ENCODE results near the gene BSCL2.

The BSCL2 gene

DNA sequence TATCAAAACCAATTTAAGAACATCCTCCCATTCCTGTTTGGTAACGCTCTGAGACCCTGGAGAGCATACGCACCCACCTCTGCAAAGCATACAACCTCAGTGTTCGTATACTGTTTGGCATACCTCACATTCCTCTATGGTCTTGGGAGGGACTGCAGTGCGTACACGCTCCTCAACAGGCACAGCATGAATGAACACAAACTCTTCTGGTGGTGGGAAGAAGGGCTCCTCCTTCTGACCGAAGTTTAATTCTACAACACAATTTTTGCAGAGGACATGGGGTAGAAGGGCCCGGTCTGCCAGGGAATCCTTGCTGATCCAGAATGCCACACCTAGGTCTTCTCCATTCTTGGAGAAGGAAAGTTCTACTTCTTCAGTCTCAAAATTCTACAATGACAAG, 14.8 kb upstream of the BSCL2 start:
- H3K9me2 ChIP-seq (replicated peaks; ENCODE audit: control insufficient read depth, low read length) = no peaks in the 10 kb centered on the region
- peaks cover 98% of the 10 kb centered on the region for H3K36me3 ChIP-seq (ENCODE audit: control insufficient read depth, low read length)
- no peak overlapping the region for H3K4me3 ChIP-seq (ENCODE audit: low read length)
- H3K4me1 ChIP-seq (ENCODE audit: control insufficient read depth, low read length) = peaks cover 14% of the 10 kb centered on the region
- peaks cover 91% of the 10 kb centered on the region for H3K79me2 ChIP-seq (ENCODE audit: control insufficient read depth, low read length)
- H3K4me2 ChIP-seq (ENCODE audit: low read length) = no peak overlapping the region
- TF ChIP-seq CTCF (IDR thresholded peaks at IDR 0.05; ENCODE audit: low read depth, low read length, poor library complexity, severe bottlenecking) = no peak
- no peak for TF ChIP-seq EZH2phosphoT487 (IDR thresholded peaks at IDR 0.05; ENCODE audit: borderline replicate concordance, low read length)
- no peak overlapping the region for H3K27ac ChIP-seq (ENCODE audit: low read depth, low read length)
- H3K9me3 ChIP-seq (ENCODE audit: control insufficient read depth, insufficient read depth, low read length) = no peaks in the 10 kb centered on the region
- no peaks in the 10 kb centered on the region for H3K27me3 ChIP-seq (ENCODE audit: control insufficient read depth, low read length)
- H3F3A ChIP-seq (ENCODE audit: control insufficient read depth, insufficient read depth) = 0 out of 2 replicates have a peak, but pooled peaks cover 5% of the 10 kb centered on the region
- peaks cover 25% of the 10 kb centered on the region for H4K20me1 ChIP-seq (ENCODE audit: control insufficient read depth, insufficient read depth, low read depth, low read length)

DNA sequence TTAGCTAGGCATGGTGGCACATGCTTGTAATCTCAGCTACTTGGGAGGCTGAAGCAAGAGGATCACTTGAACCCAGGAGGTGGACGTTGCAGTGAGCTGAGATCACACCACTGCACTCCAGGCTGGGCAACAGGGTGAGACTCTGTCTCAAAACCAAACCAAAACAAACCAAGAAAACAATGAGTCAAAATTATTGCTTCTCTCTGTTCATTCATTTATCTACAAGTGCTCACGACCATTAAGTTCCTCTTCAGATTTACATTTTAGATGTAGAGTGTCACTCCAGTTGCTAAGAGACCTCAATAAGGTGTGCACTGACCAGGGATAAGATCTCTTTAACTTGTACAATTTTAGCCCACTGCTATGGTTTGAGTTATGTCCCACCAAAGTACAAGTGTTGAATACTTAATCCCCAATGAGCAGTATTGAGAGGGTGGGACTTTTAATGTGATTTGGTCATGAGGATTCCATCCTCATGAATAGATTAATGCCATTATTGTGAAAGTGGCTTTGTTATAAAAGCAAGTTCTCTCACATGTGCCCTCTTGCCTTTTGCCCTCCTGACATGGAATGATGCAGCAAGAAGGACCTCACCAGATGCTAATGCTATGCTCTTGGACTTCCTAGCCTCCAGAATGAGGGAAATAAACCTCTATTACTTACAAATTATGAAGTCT, 12.2 kb upstream of the BSCL2 start:
- Histone ChIP-seq H3K9me2 (replicated peaks; ENCODE audit: control insufficient read depth, low read length) (no peaks in the 10 kb centered on the region), H4K20me1 (ENCODE audit: control insufficient read depth, insufficient read depth, low read depth, low read length) (peaks cover 6% of the 10 kb centered on the region; the same call in 1 of the 2 replicates), H3F3A (ENCODE audit: control insufficient read depth, insufficient read depth) (peaks cover 20% of the 10 kb centered on the region), H3K4me1 (ENCODE audit: control insufficient read depth, low read length) (peaks cover 5% of the 10 kb centered on the region), H3K27ac (ENCODE audit: low read depth, low read length) (no peak overlapping the region), H3K27me3 (ENCODE audit: control insufficient read depth, low read length) (no peaks in the 10 kb centered on the region), H3K4me2 (ENCODE audit: low read length) (no peak overlapping the region), H3K4me3 (ENCODE audit: low read length) (no peak overlapping the region), H3K36me3 (ENCODE audit: control insufficient read depth, low read length) (peaks cover 98% of the 10 kb centered on the region), H3K9me3 (ENCODE audit: control insufficient read depth, insufficient read depth, low read length) (no peaks in the 10 kb centered on the region), H3K79me2 (ENCODE audit: control insufficient read depth, low read length) (peaks cover 80% of the 10 kb centered on the region)
- TF ChIP-seq CTCF (IDR thresholded peaks at IDR 0.05; ENCODE audit: low read depth, low read length, poor library complexity, severe bottlenecking) = no peak
- TF ChIP-seq EZH2phosphoT487 (IDR thresholded peaks at IDR 0.05; ENCODE audit: borderline replicate concordance, low read length) = no peak

DNA sequence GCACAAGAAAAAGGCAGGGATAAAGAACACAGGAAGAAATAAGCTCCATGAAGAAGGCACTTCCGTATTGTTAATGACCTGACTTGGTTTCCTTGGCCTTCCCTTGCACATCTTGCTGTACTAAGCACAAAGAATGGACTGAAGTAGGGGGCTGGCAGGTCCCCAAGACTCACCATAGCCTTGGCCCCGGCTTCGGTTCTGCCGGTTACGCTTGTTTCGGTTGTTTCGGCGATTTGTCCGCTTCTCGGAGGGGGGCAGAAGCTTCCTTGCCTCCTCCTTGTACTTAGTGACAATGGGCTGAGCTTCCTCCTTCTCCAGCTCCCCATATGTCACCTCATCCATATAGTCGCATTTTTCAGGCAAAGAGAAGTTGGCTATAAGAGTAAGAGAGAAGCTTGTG, 9.6 kb upstream of the BSCL2 start:
- TF ChIP-seq CTCF (IDR thresholded peaks at IDR 0.05; ENCODE audit: low read depth, low read length, poor library complexity, severe bottlenecking) = no peak
- TF ChIP-seq EZH2phosphoT487 (IDR thresholded peaks at IDR 0.05; ENCODE audit: borderline replicate concordance, low read length) = no peak
- H3K36me3 ChIP-seq (ENCODE audit: control insufficient read depth, low read length) = peaks cover 96% of the 10 kb centered on the region
- H3K4me2 ChIP-seq (ENCODE audit: low read length) = no peak overlapping the region
- no peaks in the 10 kb centered on the region for H3K27me3 ChIP-seq (ENCODE audit: control insufficient read depth, low read length)
- no peak overlapping the region for H3K27ac ChIP-seq (ENCODE audit: low read depth, low read length)
- no peaks in the 10 kb centered on the region for H3K4me1 ChIP-seq (ENCODE audit: control insufficient read depth, low read length)
- H3K9me2 ChIP-seq (replicated peaks; ENCODE audit: control insufficient read depth, low read length) = no peaks in the 10 kb centered on the region
- H3K4me3 ChIP-seq (ENCODE audit: low read length) = no peak overlapping the region
- no peaks in the 10 kb centered on the region for H4K20me1 ChIP-seq (ENCODE audit: control insufficient read depth, insufficient read depth, low read depth, low read length)
- peaks cover 54% of the 10 kb centered on the region for H3K79me2 ChIP-seq (ENCODE audit: control insufficient read depth, low read length)
- no peaks in the 10 kb centered on the region for H3K9me3 ChIP-seq (ENCODE audit: control insufficient read depth, insufficient read depth, low read length)
- H3F3A ChIP-seq (ENCODE audit: control insufficient read depth, insufficient read depth) = peaks cover 44% of the 10 kb centered on the region
